ENCODE data around the gene HOXD12.

HOXD12 gene

GRCh38 chr2:176121190-176122051, 21.8 kb downstream of the HOXD12 start:
- DNase-seq (ENCODE audit: low read depth) = no peak

DNA sequence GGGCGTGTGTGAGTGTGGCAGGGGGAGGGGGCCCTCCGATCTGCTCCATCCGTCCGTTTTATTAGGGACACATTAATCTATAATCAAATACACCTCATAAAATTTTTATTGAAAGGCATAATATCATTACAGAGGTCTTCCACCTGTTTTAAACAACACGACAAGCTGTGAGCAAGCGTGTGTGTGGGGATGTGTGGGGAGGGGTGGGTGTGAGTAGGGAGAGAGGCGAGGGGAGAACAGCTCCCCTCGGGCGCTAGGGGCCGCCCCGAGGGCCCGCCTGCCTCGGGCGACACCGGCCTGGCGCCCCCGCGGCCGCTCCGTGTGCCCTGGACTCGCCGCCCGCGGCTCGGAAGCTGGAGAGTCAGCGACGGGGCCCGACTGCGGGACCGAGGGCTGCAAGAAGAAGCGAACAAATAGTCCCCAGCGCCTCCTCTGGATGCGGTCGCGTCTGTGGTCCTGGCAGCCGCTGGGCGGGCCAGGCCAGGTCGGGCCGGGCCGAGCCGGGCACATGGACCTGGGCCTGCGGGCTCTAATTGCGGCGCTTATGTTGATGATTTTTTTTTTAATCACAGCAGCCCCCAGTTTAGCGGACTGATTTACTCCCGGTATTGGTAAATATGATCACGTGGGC, 22.6 kb downstream of the HOXD12 start:
- DNase-seq (ENCODE audit: low read depth) = no peak

GRCh38 chr2:176122683-176123410, 23.3 kb downstream of the HOXD12 start, which contains the start of gene HOXD9:
Gene HOXD9 (plus strand): TSS chr2:176122719. CDS start chr2:176122769, 50 bp downstream.
- no peak for DNase-seq (ENCODE audit: low read depth)

DNA sequence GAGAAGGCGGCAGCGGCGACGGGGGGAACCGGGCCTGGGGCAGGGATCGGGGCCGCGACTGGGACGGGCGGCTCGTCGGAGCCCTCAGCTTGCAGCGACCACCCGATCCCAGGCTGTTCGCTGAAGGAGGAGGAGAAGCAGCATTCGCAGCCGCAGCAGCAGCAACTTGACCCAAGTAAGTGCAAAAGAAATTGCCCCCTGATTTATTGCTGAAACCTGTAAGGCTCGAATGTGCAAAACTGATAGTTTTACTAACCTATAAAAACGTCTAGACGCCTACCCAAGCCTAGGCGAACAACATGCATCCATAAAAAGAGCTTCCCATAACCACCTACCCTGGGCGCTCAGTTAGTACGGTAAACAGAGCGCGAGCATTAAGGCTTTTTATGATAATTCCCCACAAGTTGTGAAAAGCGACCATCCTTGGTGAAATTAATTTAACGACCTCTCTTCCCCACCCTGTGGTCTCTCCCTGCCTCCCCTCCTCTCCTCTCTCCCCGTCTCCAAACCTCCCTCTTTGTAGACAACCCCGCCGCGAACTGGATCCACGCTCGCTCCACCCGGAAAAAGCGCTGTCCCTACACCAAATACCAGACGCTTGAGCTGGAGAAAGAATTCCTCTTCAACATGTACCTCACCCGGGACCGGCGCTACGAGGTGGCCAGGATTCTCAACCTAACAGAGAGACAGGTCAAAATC, 24.0 kb downstream of the HOXD12 start:
- DNase-seq (ENCODE audit: low read depth) = no peak

DNA sequence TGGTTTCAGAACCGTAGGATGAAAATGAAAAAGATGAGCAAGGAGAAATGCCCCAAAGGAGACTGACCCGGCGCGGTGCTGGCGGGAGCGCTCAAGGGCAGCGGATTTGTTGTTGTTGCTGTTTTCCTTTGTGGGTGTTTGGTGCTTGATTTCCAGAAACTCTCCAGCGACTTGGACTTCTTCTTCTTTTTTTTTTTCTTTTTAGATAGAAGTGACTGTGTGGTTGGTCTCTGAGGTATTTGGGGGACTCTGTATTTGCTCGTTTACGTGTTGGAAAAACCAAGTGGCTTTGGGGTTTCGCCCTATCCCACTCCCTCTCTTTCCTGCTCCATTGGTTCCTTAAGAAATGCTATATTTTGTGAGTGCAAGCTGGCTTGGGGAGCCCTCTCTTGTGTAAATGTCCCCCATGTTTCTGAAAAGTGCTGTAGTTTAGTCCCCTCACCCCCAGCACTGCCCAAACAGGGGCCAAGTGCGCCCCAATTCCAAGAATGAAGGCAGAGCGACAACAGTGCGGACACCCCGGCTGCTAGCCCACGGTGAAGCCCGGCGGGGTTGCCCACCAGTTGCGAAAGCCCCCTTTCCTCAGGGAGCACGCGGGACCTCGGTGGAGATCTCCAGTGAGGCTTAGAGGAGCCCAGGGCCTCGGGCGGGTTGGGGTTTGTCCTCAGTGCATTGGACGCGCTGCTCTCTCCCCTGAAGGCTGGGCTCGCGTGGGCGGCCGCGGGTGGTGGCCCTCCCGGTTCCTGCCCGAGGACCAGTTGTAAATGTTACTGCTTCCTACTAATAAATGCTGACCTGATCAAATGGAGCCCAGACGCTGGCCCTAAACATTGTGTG, 24.7 kb downstream of the HOXD12 start:
- DNase-seq (ENCODE audit: low read depth) = no peak

DNA sequence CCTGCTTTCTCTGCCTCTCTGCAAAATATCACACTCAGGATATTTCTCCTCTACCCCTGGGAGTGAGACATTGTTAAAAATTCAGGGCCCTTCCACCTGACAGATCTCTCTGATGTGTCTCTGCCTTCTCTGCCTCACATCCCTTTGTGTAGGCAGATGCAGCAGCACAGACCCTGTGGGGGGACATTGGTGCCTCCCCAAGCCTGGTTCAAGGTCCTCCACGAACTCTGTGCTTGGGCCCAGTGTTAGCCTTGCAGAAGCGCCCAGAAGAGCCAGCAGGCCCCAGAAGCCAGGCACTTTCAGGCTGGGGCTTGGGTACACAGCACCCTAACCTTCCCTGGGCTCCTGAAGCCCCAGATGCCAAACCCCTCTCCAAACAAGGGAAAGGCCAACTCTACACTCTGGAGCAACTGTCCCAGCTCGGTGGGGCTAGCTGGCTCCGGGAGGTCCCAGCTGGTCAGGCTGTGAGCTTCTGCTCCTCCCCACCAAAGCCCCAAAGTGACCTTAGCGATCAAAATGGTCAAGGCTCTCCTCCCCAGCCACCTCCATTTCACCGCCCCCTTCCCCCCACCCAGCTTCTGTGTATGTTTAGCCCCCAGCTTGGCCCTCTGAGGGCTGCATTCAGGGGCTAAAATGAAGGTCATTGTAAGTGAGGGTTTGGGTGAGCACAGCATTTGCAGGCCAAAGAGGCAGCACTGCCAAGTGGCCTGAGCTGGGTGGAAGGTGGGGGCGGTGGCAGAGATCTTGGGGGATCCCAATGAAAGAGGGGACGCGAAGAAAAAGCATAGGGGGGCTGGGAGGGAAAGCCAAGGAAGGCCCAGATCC, 25.6 kb downstream of the HOXD12 start:
- DNase-seq (ENCODE audit: low read depth) = no peak

DNA sequence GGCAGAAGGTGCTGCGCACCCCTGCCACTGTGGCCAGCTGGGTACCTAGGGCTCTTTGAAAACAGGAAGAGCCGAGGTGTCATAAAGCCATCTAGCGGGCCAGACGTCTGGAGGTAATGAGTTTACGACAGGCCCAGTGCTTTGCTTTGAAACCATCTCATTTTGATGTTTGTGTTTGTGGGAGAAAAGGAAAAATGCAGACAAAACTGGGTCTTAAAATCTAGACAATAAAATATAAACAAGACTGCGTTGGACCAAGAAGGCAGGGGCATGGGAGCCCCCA, 26.1 kb downstream of the HOXD12 start:
- no peak for DNase-seq (ENCODE audit: low read depth)

GRCh38 chr2:176126929-176127773, 27.6 kb downstream of the HOXD12 start:
- no peak for DNase-seq (ENCODE audit: low read depth)

GRCh38 chr2:176127774-176128072, 28.1 kb downstream of the HOXD12 start:
- no peak for DNase-seq (ENCODE audit: low read depth)

GRCh38 chr2:176128172-176128981, 28.8 kb downstream of the HOXD12 start:
- no peak for DNase-seq (ENCODE audit: low read depth)

GRCh38 chr2:176128982-176129796, 29.6 kb downstream of the HOXD12 start, which contains the start of gene HOXD8:
Gene HOXD8 (plus strand): TSS chr2:176129705. CDS start chr2:176130367, 662 bp downstream.
- DNase-seq (ENCODE audit: low read depth) = peak; percentile 73

DNA sequence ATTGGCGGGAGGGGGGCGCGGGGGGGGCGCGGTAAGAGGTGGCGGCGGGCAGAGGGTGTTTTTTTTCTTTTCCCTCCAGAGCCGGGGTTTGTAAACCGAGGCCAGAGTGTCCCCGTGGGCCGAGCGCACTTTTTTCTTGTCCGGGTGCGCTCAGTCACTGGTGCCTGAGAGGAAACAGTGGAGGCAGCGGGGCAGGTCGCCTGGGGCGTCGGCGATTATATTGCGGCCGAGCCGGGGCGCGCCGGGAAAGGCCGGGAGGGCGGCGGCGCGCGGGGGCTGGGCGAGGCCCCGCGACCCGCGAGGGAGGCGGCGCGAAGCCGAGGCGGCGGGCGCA, 30.2 kb downstream of the HOXD12 start:
- DNase-seq (ENCODE audit: low read depth) = no peak

- no peak for DNase-seq (ENCODE audit: low read depth)
Measured at GRCh38 chr2:176130147-176130956, 30.8 kb downstream of the HOXD12 start.

GRCh38 chr2:176130957-176131847, 31.6 kb downstream of the HOXD12 start:
- DNase-seq (ENCODE audit: low read depth) = no peak

GRCh38 chr2:176131848-176132158, 32.2 kb downstream of the HOXD12 start:
- DNase-seq (ENCODE audit: low read depth) = no peak

Data from stromal cell of bone marrow (primary cell).